ENCODE measurements around the gene MOV10L1.
"Not testable (repeated sequence)": the region's sequence is repeated elsewhere in the genome, so short reads cannot be mapped to it uniquely, and the experiment has no call there.

Gene MOV10L1

GRCh38 chr22:50141462-50141861 is 51.7 kb downstream of the MOV10L1 start:
- DNase-seq = no peak

- peak; percentile 65 for DNase-seq
Measured at GRCh38 chr22:50141891-50142363, 52.1 kb downstream of the MOV10L1 start.

- no peak for DNase-seq
Measured at GRCh38 chr22:50143096-50143495, 53.3 kb downstream of the MOV10L1 start.

- DNase-seq = no peak
Measured at GRCh38 chr22:50144005-50144614, 54.3 kb downstream of the MOV10L1 start.

GRCh38 chr22:50145721-50146438 is 56.1 kb downstream of the MOV10L1 start:
- DNase-seq = peak; percentile 62

GRCh38 chr22:50146439-50147238 is 56.8 kb downstream of the MOV10L1 start:
- peak; percentile 85 for DNase-seq

GRCh38 chr22:50147258-50148165 is 57.7 kb downstream of the MOV10L1 start:
- not testable (repeated sequence) for DNase-seq

- DNase-seq = no peak
Measured at GRCh38 chr22:50148166-50148500, 58.3 kb downstream of the MOV10L1 start.

- DNase-seq = peak; percentile 67
Measured at GRCh38 chr22:50148991-50149721, 59.4 kb downstream of the MOV10L1 start.

- DNase-seq = no peak
Measured at GRCh38 chr22:50150161-50151129, 60.6 kb downstream of the MOV10L1 start.

- no peak for DNase-seq
Measured at GRCh38 chr22:50151571-50152537, 62.0 kb downstream of the MOV10L1 start.

GRCh38 chr22:50153056-50153755 is 63.4 kb downstream of the MOV10L1 start:
- no peak for DNase-seq

GRCh38 chr22:50153756-50154140 is 63.9 kb downstream of the MOV10L1 start:
- no peak for DNase-seq

GRCh38 chr22:50157709-50158375 is 68.0 kb downstream of the MOV10L1 start:
- DNase-seq = no peak

GRCh38 chr22:50160947-50161346 is 71.1 kb downstream of the MOV10L1 start:
- no peak for DNase-seq

GRCh38 chr22:50161508-50162390 is 71.9 kb downstream of the MOV10L1 start:
- no peak for DNase-seq

- DNase-seq = no peak
Measured at GRCh38 chr22:50162391-50162956, 72.7 kb downstream of the MOV10L1 start.

All from eye (tissue), 1 donor.